A673 (cell line): ENCODE results near the gene TSPAN11. TPM values are rescaled to one million over a fixed set of nuclear protein-coding genes. Genes with fewer than 3 reads are reported as not detected.

Source experiments
- BruUV-seq: library from RNA; stranded (reverse); fragments of 400-500 nt; replicated peaks from 2 replicates; lab custom pipeline; 2021; lab: Mats Ljungman, UMichigan
- CTCF ChIA-PET: fragments of 300-600 bp; sonication (Branson Sonifier 250); formaldehyde crosslinking; loops from one replicate; lab custom pipeline; 2022; ENCODE audit warnings: antibody characterized with exemption; lab: Charles Lee
- POLR2A ChIA-PET: fragments of 300-600 bp; sonication (Branson Sonifier 250); formaldehyde crosslinking; loops from one replicate; lab custom pipeline; 2022; ENCODE audit warnings: antibody characterized with exemption; ENCODE audit not compliant: low non-redundant PET; lab: Charles Lee
- DNase-seq: peaks from one replicate; pipeline ENCODE4 v3.0.0-alpha.2; 2015; ENCODE audit warnings: low spot score
- H3K27ac ChIP-seq: fragments of 200-600 bp; sonication (generic); 2 replicates; pipeline ENCODE4 v1.5.1; 2016; ENCODE audit warnings: mixed run types, low read depth, mild to moderate bottlenecking, mixed read lengths, antibody characterized with exemption, low read length; ENCODE audit not compliant: poor library complexity, severe bottlenecking
- H3K27me3 ChIP-seq: fragments of 200-600 bp; sonication (generic); replicated peaks from 2 replicates; pipeline ENCODE4 v1.6.1; 2017; ENCODE audit warnings: mixed run types, low read depth, mild to moderate bottlenecking, mixed read lengths, antibody characterized with exemption, low read length; ENCODE audit not compliant: insufficient read depth, poor library complexity
- H3K36me3 ChIP-seq: fragments of 200-600 bp; sonication (generic); 2 replicates; pipeline ENCODE4 v1.6.1; 2016; ENCODE audit warnings: mixed run types, mild to moderate bottlenecking, mixed read lengths, antibody characterized with exemption, low read length; ENCODE audit not compliant: insufficient read depth, poor library complexity, severe bottlenecking
- H3K4me1 ChIP-seq: fragments of 200-600 bp; sonication (generic); 2 replicates; pipeline ENCODE4 v1.6.1; 2017; ENCODE audit warnings: mixed run types, mild to moderate bottlenecking, mixed read lengths, antibody characterized with exemption, low read length; ENCODE audit not compliant: insufficient read depth, poor library complexity, severe bottlenecking
- H3K4me3 ChIP-seq: fragments of 200-600 bp; sonication (generic); 2 replicates; pipeline ENCODE4 v1.5.1; 2016; ENCODE audit warnings: low read depth, mixed run types, mild to moderate bottlenecking, mixed read lengths, low read length; ENCODE audit not compliant: poor library complexity, severe bottlenecking
- H3K9me3 ChIP-seq: fragments of 200-600 bp; sonication (generic); 2 replicates; pipeline ENCODE4 v1.6.1; 2016; ENCODE audit warnings: mixed run types, low read depth, mild to moderate bottlenecking, mixed read lengths, antibody characterized with exemption, low read length; ENCODE audit not compliant: poor library complexity, severe bottlenecking
- EZH2 ChIP-seq: fragments of 200-600 bp; sonication (generic); IDR thresholded peaks from 2 replicates; pipeline ENCODE4 v1.6.1; 2017; ENCODE audit warnings: borderline replicate concordance, low read depth, mild to moderate bottlenecking, mixed read lengths, antibody characterized with exemption, low read length; ENCODE audit not compliant: poor library complexity, severe bottlenecking
- intact Hi-C: fragments of 100-400 bp; cut with micrococcal nuclease; formaldehyde crosslinking; loops from one replicate; pipeline ENCODE4 v1.10.0; 2022; ENCODE audit not compliant: unreplicated experiment
- total RNA-seq: library from RNA; stranded (reverse); gene quantifications from 2 replicates; pipeline ENCODE4 v1.2.3, GENCODE V29; 2021
- TF ChIP-seq, protein P1 (sequence below): fragments of 300-800, 200-600 bp; sonication (generic); conservative IDR thresholded peaks from 2 replicates; pipeline ENCODE4 v1.5.1; 2017; ENCODE audit warnings: low read depth, mild to moderate bottlenecking, antibody characterized with exemption, low read length, moderate library complexity, mixed read lengths

The TSPAN11 gene
- total RNA-seq, 1 experiment from 2014 or later = 20.9 TPM

DNA sequence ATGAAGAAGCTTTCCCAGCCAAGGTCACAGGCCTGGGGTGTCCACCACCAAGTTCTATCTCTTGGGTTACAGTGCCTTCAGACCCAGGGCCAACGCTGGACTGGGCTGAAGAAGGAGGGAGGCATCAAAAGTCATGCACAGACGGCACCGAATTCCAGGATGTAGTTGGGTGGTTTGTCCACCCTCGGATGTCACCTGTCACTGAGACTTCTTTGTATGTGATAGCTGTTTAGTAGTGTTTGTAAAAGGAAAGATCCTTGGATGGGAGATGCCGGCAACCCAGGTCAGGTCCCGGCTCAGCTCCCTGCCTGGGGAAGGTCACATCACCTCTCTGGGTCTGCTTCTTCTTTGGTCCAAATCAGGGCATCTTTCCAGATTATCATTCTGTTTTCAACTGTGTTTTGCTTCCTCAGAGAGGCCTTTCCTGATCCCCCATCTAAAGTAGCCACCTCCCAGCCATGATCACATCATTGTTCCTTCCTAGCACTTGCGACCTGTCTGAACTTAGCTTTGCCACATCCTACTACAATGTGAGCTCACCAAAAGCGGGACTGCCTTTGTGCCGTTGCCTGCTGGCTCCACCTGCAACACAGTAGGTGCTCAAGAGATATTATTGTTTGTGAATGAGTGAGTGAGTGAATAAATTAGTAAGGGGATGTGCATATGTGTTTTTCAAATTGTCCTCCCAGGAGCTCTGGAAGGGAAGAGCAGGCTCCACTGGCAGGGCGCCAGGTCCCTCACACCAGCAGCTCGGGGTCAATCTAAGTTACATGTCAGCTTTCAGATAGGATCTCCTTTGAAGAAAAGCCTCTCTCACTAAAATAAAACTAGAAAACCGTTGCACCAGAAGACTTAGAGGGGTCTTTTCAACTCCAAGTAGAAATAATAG lies 2.1 kb downstream of the TSPAN11 start:
- ChIA-PET POLR2A (no interaction called here), CTCF (interaction anchor here (0.6 kb wide), 1 partner anchor 839 kb away, joined by 3 read pairs; no protein-coding TSS in a partner anchor)
- BruUV-seq = no TSS peak
- no peaks in the 10 kb centered on the region for H3K36me3 ChIP-seq
- TF ChIP-seq, protein P1, sequence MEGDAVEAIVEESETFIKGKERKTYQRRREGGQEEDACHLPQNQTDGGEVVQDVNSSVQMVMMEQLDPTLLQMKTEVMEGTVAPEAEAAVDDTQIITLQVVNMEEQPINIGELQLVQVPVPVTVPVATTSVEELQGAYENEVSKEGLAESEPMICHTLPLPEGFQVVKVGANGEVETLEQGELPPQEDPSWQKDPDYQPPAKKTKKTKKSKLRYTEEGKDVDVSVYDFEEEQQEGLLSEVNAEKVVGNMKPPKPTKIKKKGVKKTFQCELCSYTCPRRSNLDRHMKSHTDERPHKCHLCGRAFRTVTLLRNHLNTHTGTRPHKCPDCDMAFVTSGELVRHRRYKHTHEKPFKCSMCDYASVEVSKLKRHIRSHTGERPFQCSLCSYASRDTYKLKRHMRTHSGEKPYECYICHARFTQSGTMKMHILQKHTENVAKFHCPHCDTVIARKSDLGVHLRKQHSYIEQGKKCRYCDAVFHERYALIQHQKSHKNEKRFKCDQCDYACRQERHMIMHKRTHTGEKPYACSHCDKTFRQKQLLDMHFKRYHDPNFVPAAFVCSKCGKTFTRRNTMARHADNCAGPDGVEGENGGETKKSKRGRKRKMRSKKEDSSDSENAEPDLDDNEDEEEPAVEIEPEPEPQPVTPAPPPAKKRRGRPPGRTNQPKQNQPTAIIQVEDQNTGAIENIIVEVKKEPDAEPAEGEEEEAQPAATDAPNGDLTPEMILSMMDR = no peak
- no peak for TF ChIP-seq EZH2
- no peaks in the 10 kb centered on the region for H3K9me3 ChIP-seq
- H3K4me1 ChIP-seq = peaks cover 23% of the 10 kb centered on the region
- H3K4me3 ChIP-seq = no peak overlapping the region
- no peak overlapping the region for H3K27ac ChIP-seq
- H3K27me3 ChIP-seq = no peaks in the 10 kb centered on the region
- intact Hi-C loops = no loop called here
- no peak for DNase-seq

DNA sequence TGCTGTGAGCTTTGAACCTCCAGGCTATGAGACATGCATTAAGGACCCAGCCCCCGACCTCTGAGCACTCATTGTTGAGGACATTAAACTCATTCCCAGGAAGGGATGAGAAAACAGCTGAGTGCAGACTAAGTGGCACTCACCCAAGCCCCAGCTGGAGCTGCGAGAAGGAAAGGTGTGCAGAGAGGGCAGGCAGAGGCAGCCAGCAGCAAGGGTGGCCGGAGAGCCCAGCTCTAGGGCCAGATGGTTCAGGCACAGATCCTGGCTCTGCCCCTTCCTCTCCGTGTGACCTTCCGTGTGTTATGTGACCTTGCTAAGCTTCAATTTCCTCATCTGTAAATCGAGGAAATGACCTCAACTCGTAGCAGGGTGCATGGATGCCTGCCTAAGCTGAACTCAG lies 3.7 kb downstream of the TSPAN11 start:
- intact Hi-C loops = no loop called here
- ChIA-PET CTCF (no interaction called here), POLR2A (no interaction called here)
- Histone ChIP-seq H3K4me1 (peaks cover 21% of the 10 kb centered on the region), H3K27ac (no peak overlapping the region), H3K9me3 (no peaks in the 10 kb centered on the region), H3K36me3 (no peaks in the 10 kb centered on the region), H3K4me3 (no peak overlapping the region), H3K27me3 (no peaks in the 10 kb centered on the region)
- BruUV-seq = no TSS peak
- no peak for TF ChIP-seq EZH2
- TF ChIP-seq, protein P1 = no peak
- no peak for DNase-seq

DNA sequence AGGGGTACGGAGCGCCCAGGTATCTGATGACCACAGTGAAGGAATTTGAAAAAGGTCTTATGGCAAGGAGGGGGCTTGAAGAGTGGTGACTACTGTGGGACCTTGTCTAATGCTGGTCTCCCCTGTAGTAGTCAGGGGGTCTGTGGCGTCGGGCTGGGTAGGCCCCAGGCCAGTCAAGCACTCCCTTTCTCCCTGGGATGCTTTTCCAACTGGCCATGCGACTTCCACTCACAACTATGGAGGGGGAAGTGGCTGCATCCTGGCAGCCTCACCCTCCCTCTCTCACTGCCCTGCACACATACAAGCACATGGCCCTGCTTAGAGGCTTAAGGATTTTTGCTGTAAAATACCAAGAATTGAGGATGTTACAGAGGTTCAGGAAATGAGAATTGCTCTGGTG lies 4.1 kb downstream of the TSPAN11 start:
- ChIA-PET POLR2A (no interaction called here), CTCF (no interaction called here)
- Histone ChIP-seq H3K36me3 (no peaks in the 10 kb centered on the region), H3K4me1 (peaks cover 19% of the 10 kb centered on the region), H3K27ac (no peak overlapping the region), H3K4me3 (no peak overlapping the region), H3K9me3 (no peaks in the 10 kb centered on the region), H3K27me3 (no peaks in the 10 kb centered on the region)
- no peak for DNase-seq
- no TSS peak for BruUV-seq
- intact Hi-C loops = no loop called here
- no peak for TF ChIP-seq EZH2
- TF ChIP-seq, protein P1 = no peak
